ENCODE measurements around the gene AGMO.

DNA sequence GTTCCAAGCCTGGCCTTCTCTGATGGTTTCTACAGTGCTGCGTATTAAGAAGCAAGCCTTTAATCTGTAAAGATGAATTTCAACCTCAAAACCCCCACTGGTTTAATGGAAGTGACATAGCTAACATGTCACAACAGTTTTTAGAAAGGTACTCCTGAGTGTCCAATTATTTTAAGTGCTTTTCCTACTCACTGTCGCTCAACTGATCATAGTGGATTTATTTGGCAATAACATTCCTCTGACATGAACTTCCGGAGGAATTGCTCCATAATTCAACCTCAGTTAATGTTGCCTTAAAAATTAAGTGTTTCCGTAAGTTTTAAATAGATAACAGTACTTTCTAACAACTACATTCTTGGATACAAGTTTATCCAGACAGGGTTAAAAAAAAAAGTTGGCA lies 57.5 kb downstream of the AGMO start:
- TF ChIP-seq POLR2A (IDR thresholded peaks at IDR 0.05; ENCODE audit: low read length) = no peak
- TF ChIP-seq, protein P1, sequence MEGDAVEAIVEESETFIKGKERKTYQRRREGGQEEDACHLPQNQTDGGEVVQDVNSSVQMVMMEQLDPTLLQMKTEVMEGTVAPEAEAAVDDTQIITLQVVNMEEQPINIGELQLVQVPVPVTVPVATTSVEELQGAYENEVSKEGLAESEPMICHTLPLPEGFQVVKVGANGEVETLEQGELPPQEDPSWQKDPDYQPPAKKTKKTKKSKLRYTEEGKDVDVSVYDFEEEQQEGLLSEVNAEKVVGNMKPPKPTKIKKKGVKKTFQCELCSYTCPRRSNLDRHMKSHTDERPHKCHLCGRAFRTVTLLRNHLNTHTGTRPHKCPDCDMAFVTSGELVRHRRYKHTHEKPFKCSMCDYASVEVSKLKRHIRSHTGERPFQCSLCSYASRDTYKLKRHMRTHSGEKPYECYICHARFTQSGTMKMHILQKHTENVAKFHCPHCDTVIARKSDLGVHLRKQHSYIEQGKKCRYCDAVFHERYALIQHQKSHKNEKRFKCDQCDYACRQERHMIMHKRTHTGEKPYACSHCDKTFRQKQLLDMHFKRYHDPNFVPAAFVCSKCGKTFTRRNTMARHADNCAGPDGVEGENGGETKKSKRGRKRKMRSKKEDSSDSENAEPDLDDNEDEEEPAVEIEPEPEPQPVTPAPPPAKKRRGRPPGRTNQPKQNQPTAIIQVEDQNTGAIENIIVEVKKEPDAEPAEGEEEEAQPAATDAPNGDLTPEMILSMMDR (IDR thresholded peaks at IDR 0.05) = no peak
- no peak for TF ChIP-seq SMC3 (IDR thresholded peaks at IDR 0.05)
- TF ChIP-seq EP300 (IDR thresholded peaks at IDR 0.05) = no peak
